H1 (cell line): Measurements from ENCODE around the gene TGM6. TPM values are rescaled to one million over a fixed set of nuclear protein-coding genes. Genes with fewer than 3 reads are reported as not detected.

Source experiments
- CTCF ChIA-PET: fragments of 300-600 bp; sonication (Branson Sonifier 250); formaldehyde crosslinking; loops from one replicate; lab custom pipeline; 2021; ENCODE audit not compliant: partially characterized antibody; lab: Charles Lee
- POLR2A ChIA-PET: fragments of 300-600 bp; sonication (Branson Sonifier 250); formaldehyde crosslinking; loops from one replicate; lab custom pipeline; 2021; ENCODE audit warnings: inconsistent platforms; ENCODE audit not compliant: partially characterized antibody; lab: Charles Lee
- DNase-seq, 2 experiments: peaks; one replicate each; pipeline versions ENCODE4 v3.0.0 to v3.0.0-alpha.2; 2010 to 2022; ENCODE audit warnings: low spot score in 2 of 2, low read depth in 1 of 2, mixed read lengths in 1 of 2
- FAIRE-seq: peaks from 2 replicates; lab custom pipeline; 2011; peaks lifted over from hg19 to GRCh38; lab: Jason Lieb, UNC
- H2AFZ ChIP-seq: 2 replicates; pipeline ENCODE4 v1.8.1; 2012; ENCODE audit warnings: low read length, inconsistent platforms
- H2AK5ac ChIP-seq: 2 replicates; pipeline ENCODE4 v1.6.1; 2013; ENCODE audit warnings: low read depth, low read length
- H2BK120ac ChIP-seq: replicated peaks from 2 replicates; pipeline ENCODE3; 2013; ENCODE audit warnings: low read depth, low read length, inconsistent platforms
- H2BK12ac ChIP-seq: 2 replicates; pipeline ENCODE4 v1.6.1; 2013; ENCODE audit warnings: low read depth, low read length
- H2BK15ac ChIP-seq: 2 replicates; pipeline ENCODE4 v1.6.1; 2013; ENCODE audit warnings: low read length
- H2BK20ac ChIP-seq: 2 replicates; pipeline ENCODE4 v1.6.1; 2013; ENCODE audit warnings: low read length
- H2BK5ac ChIP-seq: 2 replicates; pipeline ENCODE4 v1.6.1; 2013; ENCODE audit warnings: low read depth, low read length
- H3K14ac ChIP-seq: 2 replicates; pipeline ENCODE4 v1.6.1; 2013; ENCODE audit warnings: inconsistent platforms; ENCODE audit not compliant: insufficient read length
- H3K18ac ChIP-seq: 2 replicates; pipeline ENCODE4 v1.6.1; 2013; ENCODE audit warnings: low read length; ENCODE audit errors: extremely low read depth
- H3K23ac ChIP-seq: 2 replicates; pipeline ENCODE4 v1.6.1; 2013; ENCODE audit warnings: inconsistent platforms; ENCODE audit not compliant: insufficient read length
- H3K23me2 ChIP-seq: 2 replicates; pipeline ENCODE4 v1.6.1; 2013; ENCODE audit warnings: low read depth, low read length
- H3K27ac ChIP-seq: 2 replicates; pipeline ENCODE4 v1.6.1; 2011; ENCODE audit warnings: low read depth, low read length, inconsistent platforms
- H3K27me3 ChIP-seq, 4 experiments: replicated peaks in 1 of 4; 1 replicate in 1 of 4; 2 replicates in 3 of 4; pipeline versions ENCODE4 v1.6.1 to v1.8.1; 2011 to 2013; ENCODE audit warnings: low read length in 3 of 4, mild to moderate bottlenecking in 3 of 4, inconsistent platforms in 2 of 4, mixed read lengths in 2 of 4, moderate library complexity in 1 of 4; ENCODE audit not compliant: control insufficient read depth in 3 of 4, insufficient read depth in 3 of 4; ENCODE audit errors: extremely low read depth in 1 of 4
- H3K36me3 ChIP-seq, 4 experiments: 2 replicates each; pipeline versions ENCODE4 v1.6.1 to v1.8.1; 2011 to 2013; ENCODE audit warnings: mild to moderate bottlenecking in 4 of 4, low read length in 3 of 4, moderate library complexity in 2 of 4, control low read depth in 1 of 4, inconsistent platforms in 1 of 4; ENCODE audit not compliant: insufficient read depth in 4 of 4, control insufficient read depth in 2 of 4
- H3K4ac ChIP-seq: replicated peaks from 2 replicates; pipeline ENCODE3; 2013; ENCODE audit warnings: low read length, low read depth, mixed read lengths, inconsistent platforms; ENCODE audit not compliant: insufficient read length
- H3K4me1 ChIP-seq, 4 experiments: replicated peaks in 1 of 4; 1 replicate in 1 of 4; 2 replicates in 3 of 4; pipeline versions ENCODE4 v1.6.1 to v1.8.1; 2011 to 2013; ENCODE audit warnings: low read length in 3 of 4, inconsistent platforms in 2 of 4, mixed read lengths in 1 of 4; ENCODE audit not compliant: insufficient read depth in 4 of 4, control insufficient read depth in 3 of 4
- H3K4me2 ChIP-seq, 2 experiments: 2 replicates each; pipeline versions ENCODE4 v1.6.1 to v1.8.1; 2011 to 2013; ENCODE audit warnings: low read depth in 2 of 2, low read length in 2 of 2, control low read depth in 1 of 2, inconsistent platforms in 1 of 2, mild to moderate bottlenecking in 1 of 2; ENCODE audit not compliant: insufficient read depth in 1 of 2
- H3K4me3 ChIP-seq, 4 experiments: fragments of 200-600, 300-600 bp in 1 of 4; sonication (generic), shearing (Covaris generic), sonication (Bioruptor Twin) in 1 of 4; 2 replicates each; pipeline versions ENCODE4 v1.5.1 to v1.8.1; 2011 to 2016; ENCODE audit warnings: low read length in 4 of 4, low read depth in 3 of 4, control low read depth in 2 of 4, inconsistent platforms in 2 of 4, mild to moderate bottlenecking in 2 of 4, mixed read lengths in 1 of 4, moderate library complexity in 1 of 4; ENCODE audit not compliant: insufficient read depth in 2 of 4; ENCODE audit errors: extremely low read depth in 1 of 4
- H3K56ac ChIP-seq: replicated peaks from 2 replicates; pipeline ENCODE3; 2013; ENCODE audit warnings: low read depth, mild to moderate bottlenecking, mixed read lengths, low read length, inconsistent platforms; ENCODE audit not compliant: insufficient read length
- H3K79me1 ChIP-seq: 2 replicates; pipeline ENCODE4 v1.6.1; 2013; ENCODE audit warnings: low read depth, low read length, control low read depth
- H3K79me2 ChIP-seq, 2 experiments: 2 replicates each; pipeline versions ENCODE4 v1.6.1 to v1.8.1; 2012 to 2013; ENCODE audit warnings: low read length in 2 of 2, mild to moderate bottlenecking in 2 of 2, inconsistent platforms in 1 of 2; ENCODE audit not compliant: insufficient read depth in 2 of 2, control insufficient read depth in 1 of 2
- H3K9ac ChIP-seq, 4 experiments: replicated peaks in 1 of 4; 1 replicate in 1 of 4; 2 replicates in 3 of 4; pipeline versions ENCODE4 v1.6.1 to v1.8.1; 2011 to 2013; ENCODE audit warnings: low read depth in 3 of 4, low read length in 3 of 4, control low read depth in 2 of 4, mild to moderate bottlenecking in 2 of 4, moderate library complexity in 2 of 4, inconsistent platforms in 1 of 4; ENCODE audit errors: extremely low read depth in 1 of 4
- H3K9me3 ChIP-seq, 2 experiments: 2 replicates each; pipeline versions ENCODE4 v1.6.1 to v1.8.1; 2012 to 2013; ENCODE audit warnings: mild to moderate bottlenecking in 2 of 2, moderate library complexity in 2 of 2, control low read depth in 1 of 2, inconsistent platforms in 1 of 2, low read depth in 1 of 2, low read length in 1 of 2, mixed read lengths in 1 of 2; ENCODE audit not compliant: insufficient read depth in 2 of 2
- H4K20me1 ChIP-seq, 2 experiments: replicated peaks in 1 of 2; 2 replicates each; pipeline versions ENCODE3 to v1.8.1; 2011 to 2013; ENCODE audit warnings: inconsistent platforms in 2 of 2, low read length in 2 of 2, mild to moderate bottlenecking in 1 of 2; ENCODE audit not compliant: insufficient read depth in 2 of 2, control insufficient read depth in 1 of 2
- H4K5ac ChIP-seq: 2 replicates; pipeline ENCODE4 v1.6.1; 2013; ENCODE audit warnings: low read length, low read depth, mixed read lengths, inconsistent platforms; ENCODE audit not compliant: insufficient read length
- H4K8ac ChIP-seq: 2 replicates; pipeline ENCODE4 v1.8.0; 2013; ENCODE audit warnings: mild to moderate bottlenecking, moderate library complexity, low read length, inconsistent platforms; ENCODE audit not compliant: insufficient read depth; ENCODE audit errors: extremely low read depth
- H4K91ac ChIP-seq: replicated peaks from 2 replicates; pipeline ENCODE3; 2013; ENCODE audit warnings: low read length, mixed read lengths, inconsistent platforms; ENCODE audit not compliant: insufficient read length
- CBX8 ChIP-seq: fragments of 300-800, 300-1000 bp; sonication (generic); IDR thresholded peaks from 2 replicates; pipeline ENCODE4 v1.7.1; 2016; ENCODE audit warnings: low read depth, low read length, borderline replicate concordance
- CREB1 ChIP-seq: IDR thresholded peaks from 2 replicates; pipeline ENCODE4 v1.6.1; 2012; ENCODE audit warnings: inconsistent platforms
- EZH2 ChIP-seq: fragments of 200-600 bp; sonication (generic); IDR thresholded peaks from 2 replicates; pipeline ENCODE4 v1.7.1; 2012; ENCODE audit warnings: low read depth, mild to moderate bottlenecking, moderate library complexity, low read length, inconsistent platforms; ENCODE audit not compliant: severe bottlenecking
- KDM4A ChIP-seq: IDR thresholded peaks from one replicate; pipeline ENCODE4 v1.7.1; 2012; ENCODE audit warnings: low read depth, mild to moderate bottlenecking, moderate library complexity, low read length, inconsistent platforms; ENCODE audit not compliant: severe bottlenecking
- NRF1 ChIP-seq: IDR thresholded peaks from 2 replicates; pipeline ENCODE4 v1.6.1; 2011; ENCODE audit warnings: mild to moderate bottlenecking, low read depth, low read length, improper control_type of control experiment
- POLR2AphosphoS5 ChIP-seq: IDR thresholded peaks from 2 replicates; pipeline ENCODE4 v1.6.1; 2011; ENCODE audit warnings: low read depth, low read length
- POU5F1 ChIP-seq: IDR thresholded peaks from 2 replicates; pipeline ENCODE4 v1.6.1; 2011; ENCODE audit warnings: low read depth, mild to moderate bottlenecking, low read length, moderate library complexity
- RBBP5 ChIP-seq: IDR thresholded peaks from 2 replicates; pipeline ENCODE4 v1.7.1; 2012; ENCODE audit warnings: low read depth, mild to moderate bottlenecking, inconsistent platforms, low read length, moderate library complexity, borderline replicate concordance
- RNF2 ChIP-seq: fragments of 200-900, 300-1000 bp; sonication (generic); IDR thresholded peaks from 2 replicates; pipeline ENCODE4 v1.7.1; 2016; ENCODE audit warnings: borderline replicate concordance, low read depth, mild to moderate bottlenecking, antibody characterized with exemption, low read length; ENCODE audit not compliant: poor library complexity, severe bottlenecking; ENCODE audit errors: missing control alignments
- SP4 ChIP-seq: IDR thresholded peaks from 2 replicates; pipeline ENCODE4 v1.6.1; 2012; ENCODE audit warnings: low read length, inconsistent platforms
- TAF7 ChIP-seq: optimal IDR thresholded peaks from 2 replicates; pipeline ENCODE3; 2011; ENCODE audit warnings: low read depth, mild to moderate bottlenecking, inconsistent platforms, low read length, moderate library complexity, borderline replicate concordance
- TBP ChIP-seq: IDR thresholded peaks from 2 replicates; pipeline ENCODE4 v1.6.1; 2011; ENCODE audit warnings: low read depth, low read length, improper control_type of control experiment
- WGBS, 2 experiments: shearing (Covaris generic) in 1 of 2; methylation state at CpG; one replicate each; pipeline versions ENCODE4 v1.1.6 to v1.1.7; 2013 to 2015; ENCODE audit warnings: low lambda C conversion rate in 2 of 2, mixed read lengths in 2 of 2, inconsistent platforms in 1 of 2, low coverage in 1 of 2, missing lambda C conversion rate in 1 of 2; ENCODE audit not compliant: insufficient replicate concordance in 2 of 2, insufficient coverage in 1 of 2, insufficient read length in 1 of 2; ENCODE audit errors: extremely low coverage in 1 of 2, missing lambda C conversion rate in 1 of 2; 5-methylcytosine and 5-hydroxymethylcytosine counted together
- polyA plus RNA-seq, 7 experiments: library from polyadenylated mRNA; depleted of rRNA in 3 of 7; stranded (reverse) in 5 of 7; unstranded in 2 of 7; fragments of >200 nt in 5 of 7; fragments of 200-250 nt in 2 of 7; gene quantifications; 1 replicate in 5 of 7; 2 replicates in 1 of 7; 4 replicates in 1 of 7; pipeline versions ENCODE4 v1.2.1 to v1.2.3, GENCODE V29; 2011 to 2013; ENCODE audit warnings: missing spikeins in 2 of 7, mixed read lengths in 2 of 7
- total RNA-seq: library from RNA; stranded (reverse); fragmentation: NEBNext Ultra II Directional; extraction: Animal tissue kit (Norgen Biotek cat#: 25700); gene quantifications from 2 replicates; pipeline ENCODE4 v1.2.1, GENCODE V29; 2021
- TF ChIP-seq, protein P1 (sequence below): IDR thresholded peaks from 2 replicates; pipeline ENCODE4 v1.6.1; 2012; ENCODE audit warnings: inconsistent platforms

The TGM6 gene
- total and polyA plus RNA-seq, 2 of the 8 experiments (the other 6 are each of a cell fraction or from before 2014, with no cell fraction given): 0.03 TPM; not detected in 1

DNA sequence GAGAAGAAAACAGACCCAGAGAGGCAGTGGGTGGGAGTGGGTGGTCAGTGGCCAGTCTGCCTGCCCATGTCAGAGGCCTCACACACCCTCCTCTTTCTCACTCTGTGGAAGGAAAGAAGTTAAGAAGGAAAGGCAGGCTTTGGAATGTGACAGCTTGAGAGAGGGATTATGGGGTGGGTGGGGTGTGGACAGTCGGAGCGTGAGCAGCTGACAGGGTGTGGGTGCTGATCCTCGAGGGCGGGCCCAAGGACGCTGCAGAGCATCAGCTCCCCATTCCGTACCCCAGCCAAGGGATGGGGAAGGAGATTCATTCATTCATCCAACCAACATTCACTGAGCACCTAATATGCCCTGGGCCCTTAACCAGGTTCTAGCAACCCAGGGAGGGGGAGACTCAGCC, 4.8 kb downstream of the TGM6 start:
- no peak overlapping the region for H3K18ac ChIP-seq
- H2AFZ ChIP-seq: no peak overlapping the region
- no peaks in the 10 kb centered on the region for H3K79me2 ChIP-seq
- no peak overlapping the region for H3K56ac ChIP-seq
- H2AK5ac ChIP-seq: no peak overlapping the region
- DNase-seq (no peak), FAIRE-seq (no peak)
- H2BK15ac ChIP-seq: no peak overlapping the region
- H3K4me2 ChIP-seq: no peak overlapping the region
- H3K79me1 ChIP-seq: no peaks in the 10 kb centered on the region
- POLR2A ChIA-PET: no interaction called here
- peaks cover 4 to 5% of the 10 kb centered on the region in 2 experiments; a peak in 2 of 4 replicates for H3K9me3 ChIP-seq
- no peaks in the 10 kb centered on the region; a peak in 2 of 7 replicates for H3K27me3 ChIP-seq
- no peak overlapping the region for H3K23ac ChIP-seq
- no peaks in the 10 kb centered on the region for H4K20me1 ChIP-seq
- H3K4ac ChIP-seq: no peak overlapping the region
- TF ChIP-seq NRF1: no peak
- TF ChIP-seq CREB1: no peak
- no peak for TF ChIP-seq KDM4A
- no peak for TF ChIP-seq TAF7
- TF ChIP-seq POU5F1: no peak
- TF ChIP-seq TBP: no peak
- no peak for TF ChIP-seq SP4
- TF ChIP-seq EZH2: no peak
- TF ChIP-seq RBBP5: no peak
- TF ChIP-seq POLR2AphosphoS5: no peak
- no peak for TF ChIP-seq CBX8
- TF ChIP-seq, protein P1, sequence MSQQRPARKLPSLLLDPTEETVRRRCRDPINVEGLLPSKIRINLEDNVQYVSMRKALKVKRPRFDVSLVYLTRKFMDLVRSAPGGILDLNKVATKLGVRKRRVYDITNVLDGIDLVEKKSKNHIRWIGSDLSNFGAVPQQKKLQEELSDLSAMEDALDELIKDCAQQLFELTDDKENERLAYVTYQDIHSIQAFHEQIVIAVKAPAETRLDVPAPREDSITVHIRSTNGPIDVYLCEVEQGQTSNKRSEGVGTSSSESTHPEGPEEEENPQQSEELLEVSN: no peak
- no peak for TF ChIP-seq RNF2
- TF ChIP-seq, all 59 proteins: peak for 0
- H3K4me1 ChIP-seq: peaks cover 0 to 4% (median 0%) of the 10 kb centered on the region in 4 experiments; a peak in 1 of 7 replicates
- CTCF ChIA-PET: interaction anchor here (0.8 to 10.7 kb wide), 10 partner anchors 13 to 187 kb away, joined by 3 to 210 read pairs (median 6); no protein-coding TSS in a partner anchor
- H4K91ac ChIP-seq: no peak overlapping the region
- no peak overlapping the region for H3K27ac ChIP-seq
- H4K5ac ChIP-seq: no peak overlapping the region
- no peak overlapping the region for H3K9ac ChIP-seq
- H3K4me3 ChIP-seq: no peak overlapping the region
- H2BK12ac ChIP-seq: no peak overlapping the region
- no peak overlapping the region for H3K14ac ChIP-seq
- H4K8ac ChIP-seq: no peak overlapping the region; the same call in 1 of the 2 replicates
- no peak overlapping the region for H2BK5ac ChIP-seq
- no peaks in the 10 kb centered on the region for H3K23me2 ChIP-seq
- H2BK120ac ChIP-seq: no peak overlapping the region
- H2BK20ac ChIP-seq: no peak overlapping the region
- 93% methylated on average over 6 of the region's 6 CpGs; no CpG with 5 or more reads in 1 of the 2 experiments for WGBS, 2 experiments
- no peaks in the 10 kb centered on the region for H3K36me3 ChIP-seq
